HepG2 (cell line): ENCODE results near the gene SSBP4. TPM values are rescaled to one million over a fixed set of nuclear protein-coding genes. Genes with fewer than 3 reads are reported as not detected.
A peak's percentile ranks its signal among the peaks of the same experiment; 100 is the strongest.

Experiments
- ADNP ChIP-seq: sonication (generic); formaldehyde crosslinking; IDR thresholded peaks from 2 replicates; pipeline ENCODE4 v1.4.0; 2020; ENCODE audit warnings: missing genetic modification reagents
- AHDC1 ChIP-seq: sonication (generic); formaldehyde crosslinking; IDR thresholded peaks from 2 replicates; pipeline ENCODE4 v1.5.1; 2020; ENCODE audit warnings: mild to moderate bottlenecking, missing genetic modification reagents, borderline replicate concordance
- AHR ChIP-seq: IDR thresholded peaks from 2 replicates; pipeline ENCODE4 v1.6.1; 2018; ENCODE audit warnings: missing genetic modification reagents, missing compliant biosample characterization
- ARID2 ChIP-seq: sonication (generic); formaldehyde crosslinking; IDR thresholded peaks from 2 replicates; pipeline ENCODE4 v1.8.1; 2022; ENCODE audit warnings: mild to moderate bottlenecking, missing genetic modification reagents, borderline replicate concordance
- FOXA1 ChIP-seq, 2 experiments: fragments of 450-650 bp in 1 of 2; sonication (generic) in 1 of 2; formaldehyde crosslinking in 1 of 2; IDR thresholded peaks; 2 replicates each; pipeline versions ENCODE4 v1.4.0 to v1.6.1; 2016 to 2020; ENCODE audit warnings: missing genetic modification reagents in 1 of 2
- FOXA3 ChIP-seq: IDR thresholded peaks from 2 replicates; pipeline ENCODE4 v1.6.1; 2016; ENCODE audit warnings: missing genetic modification reagents, missing compliant biosample characterization
- GATAD2A ChIP-seq: IDR thresholded peaks from 2 replicates; pipeline ENCODE4 v1.6.1; 2016
- NFATC3 ChIP-seq: sonication (generic); formaldehyde crosslinking; IDR thresholded peaks from 2 replicates; pipeline ENCODE4 v1.5.1; 2020; ENCODE audit warnings: mild to moderate bottlenecking, missing genetic modification reagents
- SRSF4 ChIP-seq: fragments of 200-400 bp; formaldehyde crosslinking; IDR thresholded peaks from one replicate; pipeline ENCODE4 v1.6.1; 2018; ENCODE audit warnings: mild to moderate bottlenecking, low read depth, low read length, moderate library complexity; ENCODE audit not compliant: poor library complexity, severe bottlenecking
- TFDP2 ChIP-seq: sonication (generic); formaldehyde crosslinking; IDR thresholded peaks from 2 replicates; pipeline ENCODE4 v1.4.0; 2020; ENCODE audit warnings: missing genetic modification reagents
- ZMYM3 ChIP-seq: sonication (generic); formaldehyde crosslinking; IDR thresholded peaks from 2 replicates; pipeline ENCODE4 v1.5.1; 2020; ENCODE audit warnings: mild to moderate bottlenecking, missing genetic modification reagents
- ZNF256 ChIP-seq: sonication (generic); formaldehyde crosslinking; conservative IDR thresholded peaks from 2 replicates; pipeline ENCODE4 v1.4.0; 2020; ENCODE audit warnings: missing genetic modification reagents
- ZNF335 ChIP-seq: sonication (generic); formaldehyde crosslinking; IDR thresholded peaks from 2 replicates; pipeline ENCODE4 v1.4.0; 2020; ENCODE audit warnings: missing genetic modification reagents
- ZNF451 ChIP-seq: sonication (generic); formaldehyde crosslinking; IDR thresholded peaks from 2 replicates; pipeline ENCODE4 v1.5.0; 2020; ENCODE audit warnings: mild to moderate bottlenecking, missing genetic modification reagents
- ZNF816 ChIP-seq: sonication (generic); formaldehyde crosslinking; IDR thresholded peaks from 2 replicates; pipeline ENCODE4 v1.8.0; 2022; ENCODE audit warnings: missing genetic modification reagents, mild to moderate bottlenecking, borderline replicate concordance
- polyA plus RNA-seq, 8 experiments: library from polyadenylated mRNA; depleted of rRNA in 3 of 8; stranded (reverse) in 7 of 8; unstranded in 1 of 8; fragments of >200 nt; fragmentation: Illumina TruSeq in 4 of 8; extraction: Trizol in 4 of 8; gene quantifications; 2 replicates each; pipeline versions ENCODE4 v1.2.1 to v1.2.3, GENCODE V29; 2011 to 2016; ENCODE audit warnings: low read depth in 4 of 8, missing spikeins in 1 of 8, mixed read lengths in 1 of 8; ENCODE audit not compliant: insufficient read depth in 1 of 8
- total RNA-seq, 5 experiments: library from RNA; depleted of rRNA; stranded (reverse); fragments of >200 nt; fragmentation: Illumina TruSeq; extraction: Trizol; gene quantifications; 2 replicates each; pipeline ENCODE4 v1.2.3, GENCODE V29; 2016; ENCODE audit warnings: low read depth in 1 of 5
- TF ChIP-seq, protein P1 (sequence below): sonication (generic); formaldehyde crosslinking; IDR thresholded peaks from 2 replicates; pipeline ENCODE4 v1.4.0; 2020; ENCODE audit warnings: missing genetic modification reagents; ENCODE audit errors: not compliant biosample characterization
- TF ChIP-seq, protein P2 (sequence below): sonication (generic); formaldehyde crosslinking; IDR thresholded peaks from 2 replicates; pipeline ENCODE4 v1.4.0; 2020; ENCODE audit warnings: missing genetic modification reagents
- TF ChIP-seq, protein P3 (sequence below): sonication (generic); formaldehyde crosslinking; IDR thresholded peaks from 2 replicates; pipeline ENCODE4 v1.5.0; 2020; ENCODE audit warnings: mild to moderate bottlenecking, missing genetic modification reagents, moderate library complexity

SSBP4 gene
- total and polyA plus RNA-seq, 2 of the 13 experiments (the other 11 are each of a cell fraction or from before 2014, with no cell fraction given) = 20.8 to 39.5 TPM

GRCh38 chr19:18390065-18390907, 28.9 kb upstream of the SSBP4 start (continued):
- TF ChIP-seq FOXA1 (IDR thresholded peaks at IDR 0.05) = no peak
- 0 out of 2 replicates have a peak, but pooled peaks have one; percentile 5 for TF ChIP-seq FOXA1 (CRISPR knock-in tag; IDR thresholded peaks at IDR 0.05)
- 0 out of 2 replicates have a peak, but pooled peaks have one; percentile 15 for TF ChIP-seq GATAD2A (CRISPR knock-in tag)
- TF ChIP-seq AHR = no peak
- TF ChIP-seq FOXA3 (CRISPR knock-in tag) = peak; percentile 32; the same call in 1 of the 2 replicates
- TF ChIP-seq ZNF256 = no peak
- peak; percentile 27; the same call in 1 of the 2 replicates for TF ChIP-seq ZNF335 (CRISPR knock-in tag)
- TF ChIP-seq, protein P1, sequence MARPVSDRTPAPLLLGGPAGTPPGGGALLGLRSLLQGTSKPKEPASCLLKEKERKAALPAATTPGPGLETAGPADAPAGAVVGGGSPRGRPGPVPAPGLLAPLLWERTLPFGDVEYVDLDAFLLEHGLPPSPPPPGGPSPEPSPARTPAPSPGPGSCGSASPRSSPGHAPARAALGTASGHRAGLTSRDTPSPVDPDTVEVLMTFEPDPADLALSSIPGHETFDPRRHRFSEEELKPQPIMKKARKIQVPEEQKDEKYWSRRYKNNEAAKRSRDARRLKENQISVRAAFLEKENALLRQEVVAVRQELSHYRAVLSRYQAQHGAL (CRISPR knock-in tag) = no peak
- TF ChIP-seq, protein P2, sequence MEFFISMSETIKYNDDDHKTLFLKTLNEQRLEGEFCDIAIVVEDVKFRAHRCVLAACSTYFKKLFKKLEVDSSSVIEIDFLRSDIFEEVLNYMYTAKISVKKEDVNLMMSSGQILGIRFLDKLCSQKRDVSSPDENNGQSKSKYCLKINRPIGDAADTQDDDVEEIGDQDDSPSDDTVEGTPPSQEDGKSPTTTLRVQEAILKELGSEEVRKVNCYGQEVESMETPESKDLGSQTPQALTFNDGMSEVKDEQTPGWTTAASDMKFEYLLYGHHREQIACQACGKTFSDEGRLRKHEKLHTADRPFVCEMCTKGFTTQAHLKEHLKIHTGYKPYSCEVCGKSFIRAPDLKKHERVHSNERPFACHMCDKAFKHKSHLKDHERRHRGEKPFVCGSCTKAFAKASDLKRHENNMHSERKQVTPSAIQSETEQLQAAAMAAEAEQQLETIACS (CRISPR knock-in tag) = no peak
- peak; percentile 54 for TF ChIP-seq SRSF4
- TF ChIP-seq ADNP = no peak
- no peak for TF ChIP-seq ARID2 (CRISPR knock-in tag)
- 0 out of 2 replicates have a peak, but pooled peaks have one; percentile 21 for TF ChIP-seq ZNF451 (CRISPR knock-in tag)
- TF ChIP-seq, protein P3, sequence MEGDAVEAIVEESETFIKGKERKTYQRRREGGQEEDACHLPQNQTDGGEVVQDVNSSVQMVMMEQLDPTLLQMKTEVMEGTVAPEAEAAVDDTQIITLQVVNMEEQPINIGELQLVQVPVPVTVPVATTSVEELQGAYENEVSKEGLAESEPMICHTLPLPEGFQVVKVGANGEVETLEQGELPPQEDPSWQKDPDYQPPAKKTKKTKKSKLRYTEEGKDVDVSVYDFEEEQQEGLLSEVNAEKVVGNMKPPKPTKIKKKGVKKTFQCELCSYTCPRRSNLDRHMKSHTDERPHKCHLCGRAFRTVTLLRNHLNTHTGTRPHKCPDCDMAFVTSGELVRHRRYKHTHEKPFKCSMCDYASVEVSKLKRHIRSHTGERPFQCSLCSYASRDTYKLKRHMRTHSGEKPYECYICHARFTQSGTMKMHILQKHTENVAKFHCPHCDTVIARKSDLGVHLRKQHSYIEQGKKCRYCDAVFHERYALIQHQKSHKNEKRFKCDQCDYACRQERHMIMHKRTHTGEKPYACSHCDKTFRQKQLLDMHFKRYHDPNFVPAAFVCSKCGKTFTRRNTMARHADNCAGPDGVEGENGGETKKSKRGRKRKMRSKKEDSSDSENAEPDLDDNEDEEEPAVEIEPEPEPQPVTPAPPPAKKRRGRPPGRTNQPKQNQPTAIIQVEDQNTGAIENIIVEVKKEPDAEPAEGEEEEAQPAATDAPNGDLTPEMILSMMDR (CRISPR knock-in tag) = peak; percentile 5; the same call in 1 of the 2 replicates
- TF ChIP-seq AHDC1 = peak; percentile 67; the same call in 1 of the 2 replicates
- no peak; the same call in 1 of the 2 replicates for TF ChIP-seq ZNF816 (CRISPR knock-in tag)
- TF ChIP-seq ZMYM3 (CRISPR knock-in tag) = peak; percentile 45
- 0 out of 2 replicates have a peak, but pooled peaks have one; percentile 13 for TF ChIP-seq TFDP2 (CRISPR knock-in tag)
- no peak for TF ChIP-seq NFATC3 (CRISPR knock-in tag)
